ENCODE results near the gene TMEM258. TPM values are rescaled to one million over a fixed set of nuclear protein-coding genes. Genes with fewer than 3 reads are reported as not detected.

Gene TMEM258
- total and polyA plus RNA-seq, 2 donors (not counting 3 experiments of a cell fraction or from before 2014, with no cell fraction given), result 140 to 534 TPM

- no peaks in the 10 kb centered on the region for H3K36me3 ChIP-seq (ENCODE audit: control insufficient read depth in 2 of 2, extremely low read depth in 1 of 2, insufficient read depth in 2 of 2, low read length in 2 of 2)
- H3K9me1 ChIP-seq (replicated peaks; ENCODE audit: control insufficient read depth, extremely low read depth, insufficient read depth, low read length), result no peaks in the 10 kb centered on the region
- H3K4me3 ChIP-seq (replicated peaks in 1 of 3; ENCODE audit: insufficient read depth in 1 of 3, low read depth in 1 of 3, low read length in 3 of 3), result no peak overlapping the region
- no peaks in the 10 kb centered on the region for H3K9me3 ChIP-seq (replicated peaks; ENCODE audit: control insufficient read depth, insufficient read depth, low read length)
- POLR2A ChIA-PET, result no interaction called here
- no peak overlapping the region for H3K27ac ChIP-seq (ENCODE audit: insufficient read depth, low read depth, low read length)
- no peak overlapping the region for H3K9ac ChIP-seq (replicated peaks; ENCODE audit: extremely low read depth, insufficient read depth, low read length)
- no peaks in the 10 kb centered on the region for H3K79me2 ChIP-seq (ENCODE audit: control insufficient read depth, insufficient read depth, low read length)
- CTCF ChIA-PET, result no interaction called here
- FAIRE-seq (no peak), DNase-seq (ENCODE audit: low read depth, low spot score) (no peak)
- peaks cover 0 to 2% of the 10 kb centered on the region in 2 experiments for H3K27me3 ChIP-seq (ENCODE audit: control insufficient read depth in 2 of 2, insufficient read depth in 2 of 2, low read length in 2 of 2)
- no peak for TF ChIP-seq JUN (IDR thresholded peaks at IDR 0.05; ENCODE audit: borderline replicate concordance, insufficient read depth, insufficient read length, low read depth)
- TF ChIP-seq POLR2A (IDR thresholded peaks at IDR 0.05; ENCODE audit: low read depth, low read length), result no peak
- no peak for TF ChIP-seq GATA2 (IDR thresholded peaks at IDR 0.05; ENCODE audit: insufficient read depth, insufficient read length, low read depth, low read length)
- TF ChIP-seq MYC (IDR thresholded peaks at IDR 0.05; ENCODE audit: low read depth, low read length), result no peak
- H3K4me2 ChIP-seq (ENCODE audit: insufficient read depth, low read length), result no peak overlapping the region
- peaks cover 9% of the 10 kb centered on the region for H3K4me1 ChIP-seq (ENCODE audit: control insufficient read depth, extremely low read depth, insufficient read depth, low read length)
- H4K20me1 ChIP-seq (replicated peaks; ENCODE audit: control insufficient read depth, extremely low read depth, insufficient read depth, low read length), result no peaks in the 10 kb centered on the region
- intact Hi-C loops (cut with micrococcal nuclease) (no loop called here), dilution Hi-C loops (cut with MboI; ENCODE audit: extremely low pct_ligation_motif_present, low sequenced_read_pairs) (no loop called here)
- no peak overlapping the region for H2AFZ ChIP-seq (ENCODE audit: low read depth, low read length)
- BruUV-seq (replicated peaks), result no TSS peak
Observed at GRCh38 chr11:61760946-61761345, 31.5 kb downstream of the TMEM258 start.

- BruUV-seq (replicated peaks), result no TSS peak
Observed at GRCh38 chr11:61757213-61757862, 35.1 kb downstream of the TMEM258 start.

More at GRCh38 chr11:61757213-61757862, 35.1 kb downstream of the TMEM258 start:
- Histone ChIP-seq H3K4me3 (replicated peaks in 1 of 3; ENCODE audit: insufficient read depth in 1 of 3, low read depth in 1 of 3, low read length in 3 of 3) (no peak overlapping the region), H4K20me1 (replicated peaks; ENCODE audit: control insufficient read depth, extremely low read depth, insufficient read depth, low read length) (no peaks in the 10 kb centered on the region), H3K4me1 (ENCODE audit: control insufficient read depth, extremely low read depth, insufficient read depth, low read length) (peaks cover 12% of the 10 kb centered on the region), H3K27ac (ENCODE audit: insufficient read depth, low read depth, low read length) (no peak overlapping the region), H3K27me3 (ENCODE audit: control insufficient read depth in 2 of 2, insufficient read depth in 2 of 2, low read length in 2 of 2) (peaks cover 0 to 2% of the 10 kb centered on the region in 2 experiments), H3K9me3 (replicated peaks; ENCODE audit: control insufficient read depth, insufficient read depth, low read length) (no peaks in the 10 kb centered on the region), H3K36me3 (ENCODE audit: control insufficient read depth in 2 of 2, extremely low read depth in 1 of 2, insufficient read depth in 2 of 2, low read length in 2 of 2) (no peaks in the 10 kb centered on the region), H3K9ac (replicated peaks; ENCODE audit: extremely low read depth, insufficient read depth, low read length) (no peak overlapping the region), H2AFZ (ENCODE audit: low read depth, low read length) (no peak overlapping the region), H3K4me2 (ENCODE audit: insufficient read depth, low read length) (no peak overlapping the region), H3K9me1 (replicated peaks; ENCODE audit: control insufficient read depth, extremely low read depth, insufficient read depth, low read length) (no peaks in the 10 kb centered on the region), H3K79me2 (ENCODE audit: control insufficient read depth, insufficient read depth, low read length) (no peaks in the 10 kb centered on the region)
- no peak for TF ChIP-seq JUN (IDR thresholded peaks at IDR 0.05; ENCODE audit: borderline replicate concordance, insufficient read depth, insufficient read length, low read depth)
- TF ChIP-seq MAX (IDR thresholded peaks at IDR 0.05; ENCODE audit: insufficient read depth, insufficient read length), result no peak
- TF ChIP-seq FOS (IDR thresholded peaks at IDR 0.05; ENCODE audit: borderline replicate concordance, insufficient read depth, low read length), result no peak
- no peak for TF ChIP-seq CTCF (IDR thresholded peaks at IDR 0.05; ENCODE audit: extremely low read depth in 1 of 2, insufficient read depth in 1 of 2, low read depth in 1 of 2, low read length in 2 of 2)
- TF ChIP-seq MYC (IDR thresholded peaks at IDR 0.05; ENCODE audit: low read depth, low read length), result no peak
- TF ChIP-seq POLR2A (IDR thresholded peaks at IDR 0.05; ENCODE audit: low read depth, low read length), result no peak
- TF ChIP-seq GATA2 (IDR thresholded peaks at IDR 0.05; ENCODE audit: insufficient read depth, insufficient read length, low read depth, low read length), result no peak
- no peak for TF ChIP-seq POLR2AphosphoS5 (IDR thresholded peaks at IDR 0.05; ENCODE audit: insufficient read depth, low read depth, low read length)
- TF ChIP-seq EZH2 (IDR thresholded peaks at IDR 0.05; ENCODE audit: borderline replicate concordance, low read depth, low read length, severe bottlenecking), result no peak
- CTCF ChIA-PET, result interaction anchor here (0.8 to 1.8 kb wide), 3 partner anchors 10 to 20 kb away, joined by 3 to 8 read pairs (median 4); no protein-coding TSS in a partner anchor
- FAIRE-seq (no peak), DNase-seq (ENCODE audit: low read depth, low spot score) (no peak)
- intact Hi-C loops (cut with micrococcal nuclease), result no loop called here
- POLR2A ChIA-PET, result no interaction called here
- dilution Hi-C loops (cut with MboI; ENCODE audit: extremely low pct_ligation_motif_present, low sequenced_read_pairs), result no loop called here
